Neural progenitor cell (in vitro differentiated cells): ENCODE measurements around the gene PRG2. TPM values are rescaled to one million over a fixed set of nuclear protein-coding genes. Genes with fewer than 3 reads are reported as not detected.

ENCODE experiments used
- DNase-seq: peaks from one replicate; pipeline ENCODE4 v3.0.0-alpha.2; 2016; ENCODE audit warnings: low spot score
- H2AFZ ChIP-seq: fragments of 200-600 bp; sonication (generic); replicated peaks from 2 replicates; pipeline ENCODE4 v1.6.1; 2016; ENCODE audit warnings: antibody characterized with exemption
- H3F3A ChIP-seq: fragments of 200-600 bp; sonication (generic); 2 replicates; pipeline ENCODE4 v1.6.1; 2016; ENCODE audit warnings: antibody characterized with exemption, low read depth
- H3K27ac ChIP-seq: fragments of 200-600 bp; sonication (generic); 2 replicates; pipeline ENCODE4 v1.5.1; 2016; ENCODE audit warnings: mild to moderate bottlenecking
- H3K27me3 ChIP-seq: fragments of 200-600 bp; sonication (generic); 2 replicates; pipeline ENCODE4 v1.6.1; 2016; ENCODE audit warnings: mild to moderate bottlenecking, moderate library complexity
- H3K36me3 ChIP-seq: fragments of 200-600 bp; sonication (generic); 2 replicates; pipeline ENCODE4 v1.5.1; 2016
- H3K4me1 ChIP-seq: fragments of 200-600 bp; sonication (generic); 2 replicates; pipeline ENCODE4 v1.6.1; 2016; ENCODE audit warnings: mixed run types
- H3K4me2 ChIP-seq: fragments of 200-600 bp; sonication (generic); 2 replicates; pipeline ENCODE4 v1.6.1; 2016
- H3K4me3 ChIP-seq: fragments of 200-600 bp; sonication (generic); 2 replicates; pipeline ENCODE4 v1.5.1; 2016
- H3K79me2 ChIP-seq: fragments of 200-600 bp; sonication (generic); 2 replicates; pipeline ENCODE4 v1.6.1; 2016; ENCODE audit warnings: low read depth
- H3K9ac ChIP-seq: fragments of 200-600 bp; sonication (generic); 2 replicates; pipeline ENCODE4 v1.6.1; 2016
- H3K9me3 ChIP-seq: fragments of 200-600 bp; sonication (generic); 2 replicates; pipeline ENCODE4 v1.5.1; 2016; ENCODE audit warnings: low read depth
- H4K20me1 ChIP-seq: fragments of 200-600 bp; sonication (generic); 2 replicates; pipeline ENCODE4 v1.6.1; 2016; ENCODE audit warnings: low read depth
- H3K27ac Mint-ChIP-seq: 3 replicates; pipeline ENCODE4 v1.8.0; 2021; ENCODE audit warnings: mixed read lengths
- H3K27me3 Mint-ChIP-seq: 2 replicates; pipeline ENCODE4 v1.8.0; 2022; ENCODE audit warnings: low read depth, mild to moderate bottlenecking, inconsistent platforms, moderate library complexity, mixed read lengths; ENCODE audit not compliant: insufficient read depth
- H3K36me3 Mint-ChIP-seq: 3 replicates; pipeline ENCODE4 v1.8.0; 2021; ENCODE audit warnings: mixed read lengths
- H3K4me1 Mint-ChIP-seq: 3 replicates; pipeline ENCODE4 v1.8.0; 2021; ENCODE audit warnings: mixed read lengths
- H3K4me3 Mint-ChIP-seq: 3 replicates; pipeline ENCODE4 v1.8.0; 2021; ENCODE audit warnings: mild to moderate bottlenecking, moderate library complexity, mixed read lengths
- H3K9me3 Mint-ChIP-seq: 3 replicates; pipeline ENCODE4 v1.8.0; 2020; ENCODE audit warnings: mixed read lengths
- EZH2 ChIP-seq: fragments of 200-600 bp; sonication (generic); IDR thresholded peaks from 2 replicates; pipeline ENCODE4 v1.6.1; 2017; ENCODE audit warnings: antibody characterized with exemption, mild to moderate bottlenecking, moderate library complexity
- EZH2phosphoT487 ChIP-seq: fragments of 200-600 bp; sonication (generic); IDR thresholded peaks from 2 replicates; pipeline ENCODE4 v1.6.1; 2017; ENCODE audit warnings: antibody characterized with exemption
- total RNA-seq: library from RNA; depleted of rRNA; stranded (reverse); fragments of >200 nt; gene quantifications from 2 replicates; pipeline ENCODE4 v1.2.3, GENCODE V29; 2015; ENCODE audit warnings: low replicate concordance
- TF ChIP-seq, protein P1 (sequence below): fragments of 200-600 bp; sonication (generic); IDR thresholded peaks from 2 replicates; pipeline ENCODE4 v1.5.1; 2017; ENCODE audit warnings: antibody characterized with exemption, mild to moderate bottlenecking

Gene PRG2
- total RNA-seq, 1 donor from 2014 or later, result not detected

GRCh38 chr11:57418131-57418530 lies 27.7 kb upstream of the PRG2 start:
- no peak overlapping the region for H3K4me3 ChIP-seq
- no peak overlapping the region for H3K9ac ChIP-seq
- no peaks in the 10 kb centered on the region for H3K27me3 ChIP-seq
- peaks cover 13% of the 10 kb centered on the region for H3K36me3 Mint-ChIP-seq
- no peaks in the 10 kb centered on the region for H4K20me1 ChIP-seq
- H3K27me3 Mint-ChIP-seq, result peaks cover 6% of the 10 kb centered on the region
- no peak overlapping the region for H3K4me3 Mint-ChIP-seq
- H3K4me1 ChIP-seq, result no peaks in the 10 kb centered on the region
- TF ChIP-seq EZH2phosphoT487 (no peak), EZH2 (no peak)
- TF ChIP-seq, protein P1, sequence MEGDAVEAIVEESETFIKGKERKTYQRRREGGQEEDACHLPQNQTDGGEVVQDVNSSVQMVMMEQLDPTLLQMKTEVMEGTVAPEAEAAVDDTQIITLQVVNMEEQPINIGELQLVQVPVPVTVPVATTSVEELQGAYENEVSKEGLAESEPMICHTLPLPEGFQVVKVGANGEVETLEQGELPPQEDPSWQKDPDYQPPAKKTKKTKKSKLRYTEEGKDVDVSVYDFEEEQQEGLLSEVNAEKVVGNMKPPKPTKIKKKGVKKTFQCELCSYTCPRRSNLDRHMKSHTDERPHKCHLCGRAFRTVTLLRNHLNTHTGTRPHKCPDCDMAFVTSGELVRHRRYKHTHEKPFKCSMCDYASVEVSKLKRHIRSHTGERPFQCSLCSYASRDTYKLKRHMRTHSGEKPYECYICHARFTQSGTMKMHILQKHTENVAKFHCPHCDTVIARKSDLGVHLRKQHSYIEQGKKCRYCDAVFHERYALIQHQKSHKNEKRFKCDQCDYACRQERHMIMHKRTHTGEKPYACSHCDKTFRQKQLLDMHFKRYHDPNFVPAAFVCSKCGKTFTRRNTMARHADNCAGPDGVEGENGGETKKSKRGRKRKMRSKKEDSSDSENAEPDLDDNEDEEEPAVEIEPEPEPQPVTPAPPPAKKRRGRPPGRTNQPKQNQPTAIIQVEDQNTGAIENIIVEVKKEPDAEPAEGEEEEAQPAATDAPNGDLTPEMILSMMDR, result no peak
- H3K27ac Mint-ChIP-seq, result no peak overlapping the region
- DNase-seq, result no peak
- no peak overlapping the region for H3K4me2 ChIP-seq
- no peaks in the 10 kb centered on the region for H3K36me3 ChIP-seq
- no peaks in the 10 kb centered on the region for H3K9me3 Mint-ChIP-seq
- no peak overlapping the region for H3K27ac ChIP-seq
- no peaks in the 10 kb centered on the region for H3K4me1 Mint-ChIP-seq
- no peak overlapping the region for H2AFZ ChIP-seq
- H3F3A ChIP-seq, result no peaks in the 10 kb centered on the region
- H3K9me3 ChIP-seq, result no peaks in the 10 kb centered on the region
- H3K79me2 ChIP-seq, result no peaks in the 10 kb centered on the region

DNA sequence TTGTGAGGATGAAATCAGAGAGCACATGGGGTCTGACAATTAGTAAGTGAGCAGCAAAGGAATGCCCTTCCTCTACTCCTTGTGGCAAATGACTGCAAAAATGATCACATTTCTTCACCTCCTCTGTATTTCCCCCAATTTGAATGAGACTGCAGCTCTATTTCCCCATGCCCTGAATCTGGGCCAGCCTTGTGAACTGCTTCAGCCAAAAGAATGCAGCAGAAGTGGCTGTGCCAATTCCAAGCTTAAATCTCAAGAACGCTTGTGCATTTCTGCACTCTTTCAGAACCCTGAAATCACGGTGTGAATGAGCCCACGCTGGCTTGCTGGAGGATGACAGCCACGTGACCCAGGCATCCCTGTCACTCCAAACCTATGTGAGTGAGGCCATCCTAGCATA lies 26.6 kb upstream of the PRG2 start:
- H3K9ac ChIP-seq, result no peak overlapping the region
- H3K36me3 Mint-ChIP-seq, result peaks cover 15% of the 10 kb centered on the region
- no peak for TF ChIP-seq EZH2
- no peak for TF ChIP-seq EZH2phosphoT487
- TF ChIP-seq, protein P1, result no peak
- no peak overlapping the region for H3K27ac Mint-ChIP-seq
- no peaks in the 10 kb centered on the region for H3F3A ChIP-seq
- no peak overlapping the region for H2AFZ ChIP-seq
- no peaks in the 10 kb centered on the region for H3K4me1 ChIP-seq
- no peak overlapping the region for H3K27ac ChIP-seq
- no peaks in the 10 kb centered on the region for H3K27me3 ChIP-seq
- H3K79me2 ChIP-seq, result no peaks in the 10 kb centered on the region
- no peaks in the 10 kb centered on the region for H4K20me1 ChIP-seq
- H3K4me2 ChIP-seq, result no peak overlapping the region
- H3K4me3 ChIP-seq, result no peak overlapping the region
- no peaks in the 10 kb centered on the region for H3K9me3 Mint-ChIP-seq
- no peaks in the 10 kb centered on the region for H3K9me3 ChIP-seq
- no peaks in the 10 kb centered on the region for H3K36me3 ChIP-seq
- no peak for DNase-seq
- H3K4me3 Mint-ChIP-seq, result no peak overlapping the region
- H3K27me3 Mint-ChIP-seq, result peaks cover 6% of the 10 kb centered on the region
- H3K4me1 Mint-ChIP-seq, result no peaks in the 10 kb centered on the region

DNA sequence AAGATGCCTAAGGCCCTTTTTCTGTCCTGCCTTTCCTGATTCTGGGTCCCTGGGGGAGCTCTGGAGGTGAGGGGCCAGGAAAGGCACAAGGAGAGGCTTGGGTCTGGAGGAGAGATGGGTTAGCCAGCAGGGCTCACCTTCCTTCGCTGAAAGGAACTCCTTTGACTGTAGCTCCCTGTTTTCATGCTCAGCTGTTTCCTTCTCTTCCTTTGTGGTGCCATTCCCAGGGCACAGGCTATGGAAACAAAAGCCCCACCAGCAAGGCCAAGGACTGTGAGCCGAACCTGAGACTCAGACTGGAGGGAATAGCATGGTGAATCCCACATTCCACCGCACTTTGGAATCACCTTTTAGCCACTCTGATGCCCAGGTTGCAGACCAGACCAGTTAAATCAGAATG lies 26.0 kb upstream of the PRG2 start:
- Mint-ChIP-seq H3K4me1 (no peaks in the 10 kb centered on the region), H3K9me3 (no peaks in the 10 kb centered on the region), H3K4me3 (no peak overlapping the region), H3K27me3 (peaks cover 6% of the 10 kb centered on the region), H3K36me3 (peaks cover 15% of the 10 kb centered on the region), H3K27ac (no peak overlapping the region)
- H3K36me3 ChIP-seq, result no peaks in the 10 kb centered on the region
- TF ChIP-seq EZH2 (no peak), EZH2phosphoT487 (no peak)
- TF ChIP-seq, protein P1, result no peak
- H3K9ac ChIP-seq, result no peak overlapping the region
- no peaks in the 10 kb centered on the region for H4K20me1 ChIP-seq
- no peaks in the 10 kb centered on the region for H3K9me3 ChIP-seq
- H3K4me3 ChIP-seq, result no peak overlapping the region
- H2AFZ ChIP-seq, result no peak overlapping the region
- DNase-seq, result no peak
- no peaks in the 10 kb centered on the region for H3K4me1 ChIP-seq
- H3K27me3 ChIP-seq, result no peaks in the 10 kb centered on the region
- H3K79me2 ChIP-seq, result no peaks in the 10 kb centered on the region
- H3F3A ChIP-seq, result no peaks in the 10 kb centered on the region
- H3K4me2 ChIP-seq, result no peak overlapping the region
- H3K27ac ChIP-seq, result no peak overlapping the region
